GM21717 (cell line): ENCODE data around the gene FBXW11.

Source experiments
- ATAC-seq: cut with Tn5 transposase; IDR thresholded peaks from one replicate; pipeline ENCODE4 v1.9.1; 2021; ENCODE audit warnings: mild to moderate bottlenecking, moderate library complexity; ENCODE audit not compliant: unreplicated experiment

FBXW11 gene

DNA sequence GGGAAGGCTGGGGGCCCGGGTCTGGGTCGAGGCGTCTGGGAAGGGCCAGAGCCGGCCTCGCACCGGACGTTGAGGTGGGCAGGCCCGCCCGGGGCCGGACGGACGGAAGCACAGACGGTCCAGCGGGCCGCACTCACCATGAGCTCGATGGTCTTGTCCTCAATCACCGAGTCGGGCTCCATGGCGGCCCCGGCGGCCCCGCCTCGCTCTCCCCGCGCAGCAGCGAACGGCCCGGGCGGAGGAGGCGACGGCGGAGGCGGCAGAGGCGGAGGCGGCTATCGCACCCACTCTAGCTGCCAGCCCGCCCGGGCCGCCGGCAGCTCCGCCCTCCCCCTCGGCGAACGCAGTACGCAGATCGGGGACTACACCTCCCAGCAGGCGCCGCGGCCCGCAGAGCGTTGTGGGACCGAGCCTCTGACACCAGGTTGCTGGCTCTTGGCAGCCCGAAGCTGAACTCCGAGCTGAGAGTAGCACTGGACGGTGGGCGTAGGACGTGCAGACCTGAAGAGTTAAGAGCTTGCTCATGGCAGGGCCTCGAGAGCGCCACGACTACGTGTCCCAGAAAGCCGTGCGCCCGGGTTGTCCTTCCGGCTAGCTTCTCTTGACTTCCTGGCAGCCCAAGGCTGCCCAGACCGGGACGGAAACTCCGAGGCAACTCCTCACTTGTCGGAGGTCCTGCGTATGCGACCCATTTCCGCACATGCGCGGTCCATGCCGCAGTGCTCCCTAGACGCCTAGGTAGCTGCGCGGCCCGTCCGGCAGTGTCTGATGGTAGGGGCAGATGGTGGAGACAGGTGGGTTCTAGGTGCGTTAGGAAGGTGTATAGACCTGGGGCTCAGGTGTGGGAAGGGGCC, at the start of gene FBXW11:
Gene FBXW11 (minus strand): TSS at position 318 of the 854 bp plus-strand sequence. CDS start 136 bp downstream, at position 182.
- ATAC-seq = peak; percentile 80

DNA sequence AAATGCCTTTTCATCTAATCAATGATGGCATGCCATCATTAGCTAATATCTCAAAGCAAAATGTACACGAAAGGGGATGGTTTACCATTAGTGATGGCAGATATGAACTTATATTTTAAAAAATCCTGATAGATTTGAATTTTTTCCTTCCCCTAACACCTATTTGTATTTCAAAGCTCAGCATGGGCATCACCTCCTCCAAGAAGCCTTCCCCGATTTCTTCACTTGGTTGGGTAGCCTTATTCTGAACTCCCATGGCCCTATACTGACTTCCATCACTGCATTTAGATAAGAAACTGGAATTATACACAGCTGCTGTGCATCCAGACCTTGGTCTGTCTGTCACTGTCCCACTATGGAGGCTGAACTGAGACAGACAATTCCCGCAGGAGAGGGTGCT, 49.6 kb upstream of the FBXW11 start:
- ATAC-seq = no peak

DNA sequence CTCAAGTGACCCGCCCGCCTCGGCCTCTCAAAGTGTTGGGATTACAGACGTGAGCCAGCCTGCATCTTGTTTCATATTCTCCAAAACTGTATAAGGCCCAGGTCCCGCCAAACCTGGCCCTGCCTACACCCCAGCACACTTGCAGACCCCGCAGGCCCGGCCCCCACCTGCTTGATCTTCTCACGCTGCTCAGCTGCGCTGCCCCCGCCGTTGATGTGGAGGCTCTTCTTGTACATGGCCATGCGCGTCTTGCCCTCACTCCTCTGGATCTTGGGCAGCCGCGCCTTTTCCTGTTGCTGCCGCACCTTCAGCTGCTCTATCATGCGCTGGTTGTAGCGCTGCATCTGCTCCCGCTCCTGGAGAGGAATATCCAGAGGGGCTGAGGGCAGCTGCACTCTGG, 49.0 kb upstream of the FBXW11 start:
- ATAC-seq = no peak

DNA sequence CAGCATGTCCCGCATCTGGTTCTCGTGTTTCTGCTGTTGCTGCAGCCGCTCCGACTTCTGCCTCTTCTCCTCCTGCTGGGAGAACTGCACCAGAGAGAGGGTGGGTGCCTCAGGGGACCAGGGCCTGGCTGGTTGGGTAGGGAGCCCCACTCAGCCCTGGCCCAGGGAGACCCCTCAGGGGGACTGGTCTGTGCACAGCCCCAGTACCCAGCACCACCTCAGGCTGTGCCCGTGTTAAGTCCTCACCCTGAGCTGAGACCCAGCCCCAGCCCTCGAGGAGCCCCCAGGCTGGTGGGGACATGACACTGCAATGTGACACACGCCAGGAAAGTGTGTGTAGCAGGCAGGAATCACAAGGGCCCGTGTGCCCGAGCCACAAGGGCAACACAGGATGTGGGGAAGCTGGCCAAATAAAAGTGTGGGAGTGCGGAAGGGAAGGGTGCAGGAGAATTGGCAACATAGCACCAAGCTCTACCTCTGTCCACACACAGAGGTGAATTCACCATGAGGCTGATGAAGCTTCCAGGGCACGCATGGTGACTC, 48.2 kb upstream of the FBXW11 start:
- ATAC-seq = no peak

DNA sequence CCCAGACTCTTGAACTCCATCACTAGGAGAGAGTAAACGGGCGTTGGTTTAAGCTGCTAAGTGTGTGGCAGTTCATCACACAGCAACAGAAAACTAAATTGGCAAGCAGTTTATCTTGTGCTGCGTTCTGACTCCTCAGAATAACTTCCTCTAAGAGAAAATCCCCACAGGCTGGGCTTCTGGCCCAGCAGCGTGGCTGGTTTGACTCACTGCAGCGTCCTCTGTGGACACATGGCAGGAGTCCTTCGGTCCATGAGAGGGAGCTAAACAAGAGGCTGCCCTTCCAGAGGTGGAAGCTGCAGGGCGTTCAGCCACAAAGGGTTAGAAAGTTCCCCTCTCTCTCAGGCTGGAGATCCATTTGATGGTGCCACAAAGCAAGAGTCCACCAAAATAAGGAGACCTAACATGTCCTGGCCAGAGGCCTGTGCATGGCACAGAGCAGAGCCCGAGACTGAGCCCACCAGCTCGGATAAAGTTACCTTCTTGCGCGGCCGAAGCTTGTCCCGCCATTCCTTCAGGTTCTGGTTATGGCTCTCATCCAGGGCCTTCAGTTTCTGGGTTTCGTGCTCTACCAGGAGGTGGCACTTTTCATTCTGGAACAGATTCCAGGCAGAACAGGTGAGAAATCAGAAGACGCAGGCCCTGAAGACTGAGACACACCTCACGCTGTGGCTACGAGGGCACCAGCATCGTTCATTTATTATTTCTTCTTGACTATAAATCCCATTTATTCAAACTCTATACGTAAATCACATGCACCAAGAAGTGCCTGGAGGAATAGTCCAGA, 46.2 kb upstream of the FBXW11 start:
- ATAC-seq = no peak

DNA sequence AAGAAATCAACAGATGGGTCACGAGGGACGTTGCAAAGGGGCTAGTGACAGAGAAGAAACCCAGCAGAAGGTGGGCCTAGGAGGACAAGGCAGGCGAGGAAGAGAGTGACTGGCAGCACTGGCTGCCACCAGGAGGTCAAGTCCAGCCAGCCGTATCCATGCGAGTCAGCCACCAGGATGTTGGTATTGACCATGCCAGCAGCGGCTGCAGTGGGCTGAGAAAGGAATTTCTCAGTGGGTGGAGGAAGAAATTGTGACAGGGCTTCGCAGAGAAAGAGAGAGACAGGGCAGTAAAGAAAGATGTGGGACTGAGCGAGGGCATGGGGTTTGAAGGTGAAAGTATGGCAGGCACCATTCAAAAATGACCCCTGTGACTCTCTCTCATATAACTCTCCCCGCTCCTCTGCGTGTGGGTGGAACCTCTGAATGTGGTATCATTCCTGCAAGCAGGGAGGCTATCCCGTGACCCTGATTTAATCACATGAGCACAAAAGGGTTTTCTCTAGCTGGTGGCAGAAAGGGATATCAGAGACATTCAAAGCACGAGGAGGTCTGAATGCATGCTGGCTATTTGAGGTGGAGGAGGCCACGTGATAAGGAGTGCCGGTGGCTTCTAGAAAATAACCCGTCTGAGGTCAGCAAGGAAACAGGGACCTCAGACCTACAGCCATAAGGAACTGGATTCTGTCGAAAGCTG, 45.4 kb upstream of the FBXW11 start:
- no peak for ATAC-seq

DNA sequence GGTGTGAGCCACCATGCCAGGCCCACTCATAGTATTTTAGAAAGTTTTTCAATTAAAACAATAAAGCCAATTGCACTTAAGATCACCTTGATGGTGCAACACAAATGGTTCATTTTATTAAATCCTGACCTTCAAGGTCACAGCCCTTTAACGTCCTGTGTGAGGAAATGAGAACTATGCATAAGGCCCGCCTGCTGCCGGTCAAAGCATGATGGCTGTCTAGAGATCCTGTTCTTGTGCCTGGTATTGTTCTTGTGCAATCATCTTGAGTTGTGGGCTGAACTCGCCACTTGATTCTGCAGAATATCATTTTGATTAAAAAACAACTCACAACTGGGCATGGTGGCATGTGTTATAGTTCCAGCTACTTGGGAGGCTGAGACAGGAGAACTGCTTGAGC, 43.6 kb upstream of the FBXW11 start:
- no peak for ATAC-seq

DNA sequence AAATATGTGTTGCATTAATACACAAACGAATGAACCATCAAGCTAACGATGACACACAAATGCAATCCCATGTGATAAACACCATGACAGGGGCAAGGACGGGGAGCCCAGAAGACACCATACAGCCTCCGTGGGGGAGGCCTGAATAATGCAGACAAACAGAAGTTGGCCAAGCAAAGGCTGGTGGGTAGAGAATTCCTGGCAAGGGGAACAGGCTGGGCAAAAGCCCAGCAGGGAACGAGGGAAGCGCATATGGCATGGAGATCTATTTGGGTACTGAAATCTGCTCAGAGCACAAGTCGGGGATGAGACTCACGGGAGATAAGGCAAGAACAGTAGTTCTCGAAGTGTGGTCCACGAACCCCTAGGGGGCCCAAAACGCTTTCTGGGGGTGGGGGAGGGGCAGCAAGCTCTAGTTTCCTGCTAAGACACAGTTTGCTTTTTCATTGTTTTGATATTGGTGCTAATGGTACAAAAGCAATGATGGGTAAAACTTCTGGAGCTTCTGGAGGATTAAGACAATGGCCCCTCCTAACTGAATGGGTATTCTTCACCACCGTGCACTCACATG, 42.9 kb upstream of the FBXW11 start:
- ATAC-seq = no peak

DNA sequence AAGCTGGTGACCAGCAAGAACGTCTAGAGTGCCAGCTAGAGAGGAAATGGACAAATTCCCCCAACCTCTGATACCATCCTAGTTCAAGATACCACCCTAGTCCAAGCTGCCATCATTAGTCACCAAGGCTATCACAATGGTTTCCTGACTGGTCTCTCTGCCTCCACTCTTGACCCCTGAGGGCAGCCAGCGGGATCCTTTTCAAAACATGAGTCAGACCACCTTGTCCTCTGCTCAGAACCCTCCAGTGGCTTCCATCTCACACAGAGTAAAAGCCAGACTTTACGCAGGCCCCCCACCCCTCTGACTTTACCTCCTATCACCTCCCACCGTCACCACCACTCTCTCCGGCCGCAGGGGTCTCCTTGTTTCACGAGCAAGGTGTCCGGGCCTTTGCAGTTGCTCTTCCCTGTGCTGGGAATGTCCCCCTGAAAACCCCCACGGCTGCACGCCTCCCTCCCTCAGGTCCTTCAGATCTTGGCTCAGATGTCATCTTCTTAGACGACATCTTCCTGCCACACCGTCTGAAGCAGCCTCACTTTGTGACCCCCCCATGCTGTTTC, 42.2 kb upstream of the FBXW11 start:
- no peak for ATAC-seq

DNA sequence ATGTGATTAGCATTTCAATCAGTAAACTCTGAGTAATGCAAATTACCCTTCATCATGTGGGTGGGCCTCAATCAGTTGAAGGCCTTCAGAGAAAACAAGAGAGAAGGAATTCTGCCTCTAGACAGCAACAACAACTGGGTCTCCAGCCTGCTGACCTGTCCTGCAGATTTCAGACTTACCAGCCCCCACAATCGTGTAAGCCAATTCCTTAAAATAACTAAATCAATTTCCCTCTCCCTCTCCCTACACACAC, 41.7 kb upstream of the FBXW11 start:
- ATAC-seq = no peak

DNA sequence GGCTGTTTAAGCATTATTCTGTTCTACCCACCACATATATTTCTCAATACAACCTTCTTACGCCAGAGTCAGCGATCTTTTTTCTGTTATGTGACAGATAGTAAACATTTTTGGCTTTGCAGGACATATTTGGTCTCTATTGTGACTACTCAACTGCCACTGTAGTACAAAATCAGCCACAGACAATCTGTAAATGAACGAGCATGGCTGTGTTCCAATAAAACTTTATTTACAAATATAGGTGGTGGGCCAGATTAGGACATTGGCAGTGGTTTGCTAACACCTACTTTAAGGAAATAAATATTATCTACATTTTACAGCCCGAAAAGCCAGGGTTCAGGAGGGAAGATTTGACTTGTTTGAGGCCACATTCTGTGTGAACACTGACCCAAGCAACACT, 40.2 kb upstream of the FBXW11 start:
- no peak for ATAC-seq

DNA sequence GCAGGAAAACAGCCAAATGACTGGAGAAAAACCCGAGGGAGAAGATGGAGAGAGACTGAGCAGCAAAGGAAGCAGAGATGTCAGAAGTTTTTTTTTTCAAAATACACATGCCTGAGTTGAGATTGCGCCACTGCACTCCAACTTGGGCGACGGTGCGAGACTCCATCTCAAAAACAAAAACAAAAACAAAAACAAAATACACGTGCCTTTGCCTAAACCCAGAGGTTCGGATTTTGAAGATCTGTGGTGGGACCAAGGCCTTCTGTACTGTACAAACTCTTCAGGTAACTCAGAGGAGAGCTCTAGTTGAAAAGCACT, 38.8 kb upstream of the FBXW11 start:
- no peak for ATAC-seq

DNA sequence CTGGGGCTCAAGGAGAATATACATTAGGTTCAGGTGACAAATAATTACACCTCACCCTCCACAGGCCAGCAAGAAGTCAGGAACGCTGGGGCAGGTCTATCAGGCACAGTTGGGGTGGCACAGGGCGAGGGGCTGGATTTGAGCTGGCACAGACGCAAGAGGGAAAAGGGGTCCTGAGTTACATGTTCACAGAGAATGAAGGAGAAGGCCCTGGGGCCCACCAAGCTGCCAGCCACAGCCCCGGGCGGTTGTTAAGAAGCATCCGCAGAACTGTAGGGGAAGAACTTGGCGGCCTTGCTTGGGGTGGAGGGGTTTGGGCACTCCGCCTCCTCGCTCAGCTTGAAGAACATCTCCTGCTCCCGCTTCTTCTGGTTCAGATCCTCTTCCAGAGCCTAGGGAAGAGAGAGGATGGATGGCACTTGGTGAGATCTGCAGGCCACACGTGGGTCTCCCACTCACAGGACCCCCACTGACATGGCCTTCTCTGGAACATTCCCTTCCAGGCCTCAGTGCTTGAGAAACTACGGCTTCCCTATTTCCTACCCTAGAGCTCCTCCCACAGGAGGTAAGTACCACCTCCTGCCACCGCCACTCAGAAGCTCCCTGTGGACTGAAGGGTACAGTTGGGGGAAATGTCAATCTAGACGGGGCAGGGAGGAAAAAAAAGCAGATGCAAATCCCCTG, 38.3 kb upstream of the FBXW11 start:
- no peak for ATAC-seq

DNA sequence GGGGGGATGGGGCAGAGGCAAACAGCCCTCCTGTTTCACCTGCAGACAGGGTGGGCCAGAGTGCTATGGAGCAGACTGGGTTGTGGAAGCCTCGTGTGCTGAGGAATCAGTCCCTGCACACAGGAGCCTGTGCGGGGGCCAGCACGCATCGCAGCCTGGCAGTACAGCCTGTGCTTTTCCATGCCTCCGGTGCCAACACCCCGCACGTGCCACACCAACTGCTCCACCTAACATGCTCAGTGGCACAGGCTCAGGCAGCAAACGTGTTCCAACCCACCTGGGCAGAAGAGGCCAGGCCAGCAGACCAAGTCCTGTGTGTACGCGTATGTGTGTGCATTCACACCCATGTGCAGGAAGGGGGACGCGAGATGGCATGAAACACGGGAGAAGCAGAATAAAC, 37.4 kb upstream of the FBXW11 start:
- ATAC-seq = no peak

DNA sequence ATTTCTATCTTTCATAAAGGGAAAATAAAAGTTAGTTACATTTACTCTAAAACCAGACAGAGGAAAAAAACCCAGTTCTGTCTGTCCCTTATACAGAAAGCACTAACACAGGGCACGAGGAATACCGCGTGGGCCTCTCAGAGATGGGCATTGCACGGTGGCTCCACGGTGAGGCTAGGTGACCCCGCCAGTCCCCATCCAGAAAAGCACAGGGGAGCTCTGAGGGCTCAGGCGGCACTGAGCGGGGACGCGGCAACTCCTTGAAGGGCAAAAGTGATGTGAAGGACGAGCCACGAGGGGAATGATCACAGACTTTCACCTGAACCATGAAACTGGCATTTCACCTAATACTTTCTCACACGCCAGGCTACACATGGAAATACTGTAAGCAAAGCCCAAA, 35.7 kb upstream of the FBXW11 start:
- ATAC-seq = no peak

DNA sequence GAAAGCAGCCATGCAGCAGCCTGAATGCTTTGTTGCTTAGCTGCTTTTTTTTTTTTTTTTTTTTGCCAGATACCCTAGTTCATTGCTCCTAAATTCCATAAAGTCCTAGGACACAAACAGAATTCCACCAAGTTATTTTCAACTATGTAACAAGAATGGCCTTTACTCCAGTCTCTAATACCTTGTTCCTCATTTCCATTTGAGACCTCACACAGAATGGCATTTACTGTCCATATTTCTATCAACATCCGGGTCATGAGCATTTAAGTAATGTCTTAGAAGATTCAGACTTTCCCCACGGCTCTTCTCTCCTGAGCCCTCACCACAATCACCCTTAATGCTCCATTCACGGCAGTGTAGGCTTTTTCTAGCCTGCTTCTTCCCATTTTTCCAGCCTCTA, 31.7 kb upstream of the FBXW11 start:
- ATAC-seq = no peak

DNA sequence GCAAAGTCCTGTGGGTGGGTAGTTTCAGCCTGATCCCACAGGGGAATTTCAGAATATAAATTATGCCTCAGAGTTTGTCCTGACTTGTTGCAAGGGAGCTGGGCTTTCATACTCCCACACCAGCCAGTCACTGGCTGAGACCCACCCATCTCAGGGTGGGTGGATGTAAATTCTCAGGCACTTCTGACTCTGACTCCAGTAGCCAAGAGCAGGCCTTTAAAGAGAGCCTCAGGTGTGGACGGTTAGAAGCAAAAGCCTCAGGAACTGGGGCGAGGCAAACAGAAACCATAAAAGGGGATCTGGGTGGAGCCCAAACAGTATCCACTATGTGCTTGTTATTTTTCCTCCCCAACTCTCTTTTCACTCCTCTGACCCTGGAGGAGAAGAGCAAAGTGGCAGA, 28.6 kb upstream of the FBXW11 start:
- peak; percentile 91 for ATAC-seq

DNA sequence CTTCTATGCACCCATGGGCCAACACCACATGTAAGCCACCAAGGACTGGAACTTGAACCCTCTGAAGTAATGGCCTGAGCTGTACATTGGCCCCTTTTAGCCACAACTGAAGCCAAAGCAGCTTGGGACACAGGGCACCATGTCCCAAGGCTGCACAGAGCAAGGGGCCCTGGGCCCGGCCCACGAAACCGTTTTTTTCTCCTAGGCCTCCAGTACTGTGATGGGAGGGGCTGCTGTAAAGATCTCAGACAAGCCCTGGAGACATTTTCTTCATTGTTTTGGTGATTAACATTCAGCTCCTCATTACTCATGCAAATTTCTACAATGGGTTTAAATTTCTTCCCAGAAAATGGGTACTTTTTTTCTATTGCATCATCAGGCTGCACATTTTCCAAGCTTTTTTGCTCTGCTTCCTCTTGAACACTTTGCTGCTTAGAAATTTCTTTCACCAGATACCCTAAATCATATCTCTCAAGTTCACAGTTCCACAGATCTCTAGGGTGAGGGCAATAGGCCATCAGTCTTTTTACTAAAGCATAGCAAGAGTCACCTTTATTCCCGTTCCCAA, 25.5 kb upstream of the FBXW11 start:
- no peak for ATAC-seq

DNA sequence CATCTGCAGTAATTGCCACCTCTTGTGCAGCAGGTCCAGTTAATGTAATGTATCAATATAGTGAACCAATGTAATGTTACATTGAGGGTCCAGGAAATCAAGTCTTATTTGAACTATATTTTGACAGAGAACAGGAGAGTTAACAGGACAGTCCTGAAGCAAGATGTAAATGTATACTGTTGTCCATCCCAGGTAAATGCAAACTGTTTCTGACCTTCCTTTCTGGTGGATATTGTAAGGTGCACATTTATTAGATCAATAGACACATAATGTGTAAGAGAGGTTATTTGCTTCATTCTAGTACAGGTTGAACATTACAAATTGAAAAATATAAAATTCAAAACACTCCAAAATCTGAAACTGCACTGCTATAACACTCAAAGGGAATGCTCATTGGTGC, 23.4 kb upstream of the FBXW11 start:
- no peak for ATAC-seq

DNA sequence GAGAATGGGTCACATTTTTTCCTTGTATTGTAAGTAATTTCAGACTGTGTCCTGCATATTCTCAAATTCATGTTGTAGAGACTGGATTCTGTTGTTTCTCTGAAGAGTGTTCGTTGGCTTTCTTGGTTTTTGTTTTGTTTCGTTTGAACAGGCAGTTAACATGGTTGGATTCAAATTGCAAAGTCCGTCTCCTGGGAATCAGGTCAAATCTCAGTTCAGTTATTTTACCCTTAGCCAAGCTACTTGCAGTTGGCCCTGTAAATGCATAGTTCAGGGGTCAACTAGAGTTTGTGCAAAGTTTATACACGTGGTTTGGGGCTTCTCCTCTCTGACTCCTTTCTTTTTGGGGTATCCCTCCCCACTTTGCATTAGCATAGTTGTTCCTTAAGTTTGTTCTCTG, 21.7 kb upstream of the FBXW11 start:
- no peak for ATAC-seq
